Stimulated activated CD8-positive, alpha-beta memory T cell treated with anti-CD3 and anti-CD28 coated beads, Interleukin-15, amount 100 ng/mL, for 24 hours (primary cell): Measurements from ENCODE around the gene METTL22.

Source experiments
- DNase-seq: peaks from one replicate; pipeline ENCODE4 v3.0.0-alpha.2; 2020; ENCODE audit warnings: low read depth

Gene METTL22

DNA sequence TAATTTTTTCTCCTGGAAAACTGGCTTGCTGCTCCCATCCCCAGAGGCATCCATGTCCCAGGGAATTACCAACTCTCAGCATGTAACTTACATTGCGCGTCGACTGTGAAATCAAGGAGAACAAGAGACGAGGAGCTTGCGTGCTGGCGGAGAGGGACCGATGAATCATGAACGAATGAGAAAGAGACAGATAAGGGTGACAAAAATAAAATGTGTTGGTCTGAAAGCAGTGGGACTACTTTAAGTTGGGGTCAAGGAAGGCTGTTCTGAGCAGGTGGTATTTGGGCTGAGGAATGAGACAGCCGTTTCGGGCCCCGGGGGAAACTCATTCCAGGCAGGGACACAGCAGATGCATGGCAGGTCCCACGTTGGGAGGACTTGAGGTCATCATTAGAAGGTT lies 75.4 kb downstream of the METTL22 start:
- DNase-seq = no peak

DNA sequence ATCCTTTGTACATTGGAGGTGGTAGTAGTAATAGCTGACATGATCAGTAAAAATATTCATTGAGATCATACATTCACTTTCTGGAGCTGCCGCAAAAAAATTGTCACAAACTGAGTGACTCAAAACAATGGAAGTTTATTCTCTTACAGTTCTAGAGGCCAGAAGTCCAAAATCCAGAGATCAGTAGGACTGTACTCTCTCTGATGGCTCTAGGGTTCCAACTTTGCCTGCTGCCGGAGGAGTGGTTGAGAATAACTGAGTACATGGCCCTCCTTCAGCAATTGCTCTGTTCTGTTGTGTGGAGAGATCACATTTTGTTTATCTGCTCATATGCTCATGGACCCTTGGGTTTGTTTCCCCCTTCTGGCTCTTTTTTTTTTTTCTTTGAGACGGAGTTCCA lies 76.5 kb downstream of the METTL22 start:
- DNase-seq = no peak
